HepG2 (cell line): ENCODE measurements around the gene WDR54. TPM values are rescaled to one million over a fixed set of nuclear protein-coding genes. Genes with fewer than 3 reads are reported as not detected.
A peak's percentile ranks its signal among the peaks of the same experiment; 100 is the strongest.

Source experiments
- BRD4 ChIP-seq: sonication (generic); formaldehyde crosslinking; IDR thresholded peaks from 2 replicates; pipeline ENCODE4 v1.4.0; 2020; ENCODE audit warnings: missing genetic modification reagents
- FOXC1 ChIP-seq: sonication (generic); formaldehyde crosslinking; IDR thresholded peaks from 2 replicates; pipeline ENCODE4 v1.8.0; 2022; ENCODE audit warnings: mild to moderate bottlenecking, missing genetic modification reagents, borderline replicate concordance
- HINFP ChIP-seq: sonication (generic); formaldehyde crosslinking; IDR thresholded peaks from 2 replicates; pipeline ENCODE4 v1.4.0; 2020; ENCODE audit warnings: low read depth, mild to moderate bottlenecking, missing genetic modification reagents
- HNF1A ChIP-seq, 2 experiments: sonication (generic) in 1 of 2; formaldehyde crosslinking in 1 of 2; IDR thresholded peaks; 2 replicates each; pipeline versions ENCODE4 v1.4.0 to v1.6.1; 2016 to 2020; ENCODE audit warnings: borderline replicate concordance in 1 of 2, low read depth in 1 of 2, mild to moderate bottlenecking in 1 of 2, missing genetic modification reagents in 1 of 2
- MIXL1 ChIP-seq: IDR thresholded peaks from 2 replicates; pipeline ENCODE4 v1.6.1; 2016
- MXI1 ChIP-seq: IDR thresholded peaks from 3 replicates; pipeline ENCODE4 v1.6.1; 2012; ENCODE audit warnings: low read depth, low read length, inconsistent platforms, borderline replicate concordance
- NFIB ChIP-seq: sonication (generic); formaldehyde crosslinking; IDR thresholded peaks from 2 replicates; pipeline ENCODE4 v1.9.0; 2021; ENCODE audit warnings: missing genetic modification reagents, mild to moderate bottlenecking, borderline replicate concordance
- PITX1 ChIP-seq: sonication (generic); formaldehyde crosslinking; IDR thresholded peaks from 2 replicates; pipeline ENCODE4 v1.5.1; 2020; ENCODE audit warnings: mild to moderate bottlenecking, missing genetic modification reagents
- TCF7 ChIP-seq: sonication (generic); IDR thresholded peaks from 2 replicates; pipeline ENCODE4 v1.6.1; 2016; ENCODE audit warnings: antibody characterized with exemption, low read depth
- TFE3 ChIP-seq: IDR thresholded peaks from 2 replicates; pipeline ENCODE4 v1.6.1; 2016
- YY1 ChIP-seq: IDR thresholded peaks from 2 replicates; pipeline ENCODE4 v1.6.1; 2011; ENCODE audit warnings: low read length, low read depth, moderate library complexity, mild to moderate bottlenecking; ENCODE audit not compliant: insufficient read depth, insufficient replicate concordance
- ZFP90 ChIP-seq: sonication (generic); formaldehyde crosslinking; IDR thresholded peaks from 2 replicates; pipeline ENCODE4 v1.8.0; 2022; ENCODE audit warnings: missing genetic modification reagents, mild to moderate bottlenecking, inconsistent platforms, borderline replicate concordance
- ZNF784 ChIP-seq: sonication (generic); formaldehyde crosslinking; IDR thresholded peaks from 2 replicates; pipeline ENCODE4 v1.5.1; 2020; ENCODE audit warnings: missing genetic modification reagents, mild to moderate bottlenecking, borderline replicate concordance
- ZSCAN29 ChIP-seq: sonication (generic); formaldehyde crosslinking; conservative IDR thresholded peaks from 2 replicates; pipeline ENCODE4 v1.4.0; 2020; ENCODE audit warnings: mild to moderate bottlenecking, missing genetic modification reagents
- polyA plus RNA-seq, 8 experiments: library from polyadenylated mRNA; depleted of rRNA in 3 of 8; stranded (reverse) in 7 of 8; unstranded in 1 of 8; fragments of >200 nt; fragmentation: Illumina TruSeq in 4 of 8; extraction: Trizol in 4 of 8; gene quantifications; 2 replicates each; pipeline versions ENCODE4 v1.2.1 to v1.2.3, GENCODE V29; 2011 to 2016; ENCODE audit warnings: low read depth in 4 of 8, missing spikeins in 1 of 8, mixed read lengths in 1 of 8; ENCODE audit not compliant: insufficient read depth in 1 of 8
- total RNA-seq, 5 experiments: library from RNA; depleted of rRNA; stranded (reverse); fragments of >200 nt; fragmentation: Illumina TruSeq; extraction: Trizol; gene quantifications; 2 replicates each; pipeline ENCODE4 v1.2.3, GENCODE V29; 2016; ENCODE audit warnings: low read depth in 1 of 5
- TF ChIP-seq, protein P1 (sequence below): IDR thresholded peaks from 2 replicates; pipeline ENCODE4 v1.6.1; 2016; ENCODE audit warnings: low read depth

The WDR54 gene
- total and polyA plus RNA-seq, 2 of the 13 experiments (the other 11 are each of a cell fraction or from before 2014, with no cell fraction given), result 2.0 to 17.3 TPM

DNA sequence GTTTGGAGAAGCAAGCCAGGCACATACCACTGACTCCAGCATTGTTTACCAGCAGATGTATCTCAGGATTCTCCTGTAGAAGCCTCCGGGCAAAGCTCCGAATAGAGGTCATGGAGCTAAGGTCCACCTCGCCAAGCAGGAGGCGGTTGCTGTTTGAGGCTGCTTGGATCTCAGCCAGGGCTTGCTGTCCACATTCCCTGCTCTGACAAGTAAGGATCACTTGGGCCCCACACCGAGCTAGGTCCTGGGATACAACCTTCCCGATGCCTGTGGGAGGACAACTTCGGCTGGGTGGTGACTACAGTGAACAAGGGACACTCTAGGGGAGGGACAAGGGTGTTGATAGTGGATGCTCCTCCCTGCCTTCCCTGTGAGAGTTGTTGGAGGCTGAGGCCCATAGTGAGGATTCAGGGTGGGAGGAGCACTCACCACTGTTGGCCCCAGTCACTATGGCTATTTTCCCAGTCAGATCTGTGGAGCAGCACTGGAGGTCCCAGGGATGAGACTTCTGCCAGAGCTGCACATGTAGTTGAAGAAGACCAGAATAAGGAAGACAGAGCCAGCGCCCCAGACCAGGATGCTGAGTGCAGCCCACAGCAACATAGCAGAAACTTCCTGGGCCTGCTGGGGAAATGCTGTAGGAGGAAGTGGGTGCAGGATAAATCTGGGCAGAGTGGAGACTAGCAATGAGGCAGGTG is 8.4 kb upstream of the WDR54 start (continued):
- TF ChIP-seq YY1 (peak; percentile 28), BRD4 (CRISPR knock-in tag) (no peak), TFE3 (peak; percentile 13; the same call in 1 of the 2 replicates), MXI1 (no peak; the same call in 2 of the 3 replicates), NFIB (CRISPR knock-in tag) (0 out of 2 replicates have a peak, but pooled peaks have one; percentile 35), TCF7 (peak; percentile 51; the same call in 1 of the 2 replicates), ZFP90 (CRISPR knock-in tag) (no peak), ZSCAN29 (CRISPR knock-in tag) (peak; percentile 96), PITX1 (CRISPR knock-in tag) (0 out of 2 replicates have a peak, but pooled peaks have one; percentile 42), HNF1A (IDR thresholded peaks at IDR 0.05; ENCODE audit: low read depth) (peak; percentile 8; the same call in 1 of the 2 replicates), HNF1A (CRISPR knock-in tag; IDR thresholded peaks at IDR 0.05; ENCODE audit: borderline replicate concordance) (no peak), ZNF784 (0 out of 2 replicates have a peak, but pooled peaks have one; percentile 32), FOXC1 (CRISPR knock-in tag) (peak; percentile 45; the same call in 1 of the 2 replicates), MIXL1 (CRISPR knock-in tag) (0 out of 2 replicates have a peak, but pooled peaks have one; percentile 28), HINFP (CRISPR knock-in tag) (no peak)
- TF ChIP-seq, protein P1, sequence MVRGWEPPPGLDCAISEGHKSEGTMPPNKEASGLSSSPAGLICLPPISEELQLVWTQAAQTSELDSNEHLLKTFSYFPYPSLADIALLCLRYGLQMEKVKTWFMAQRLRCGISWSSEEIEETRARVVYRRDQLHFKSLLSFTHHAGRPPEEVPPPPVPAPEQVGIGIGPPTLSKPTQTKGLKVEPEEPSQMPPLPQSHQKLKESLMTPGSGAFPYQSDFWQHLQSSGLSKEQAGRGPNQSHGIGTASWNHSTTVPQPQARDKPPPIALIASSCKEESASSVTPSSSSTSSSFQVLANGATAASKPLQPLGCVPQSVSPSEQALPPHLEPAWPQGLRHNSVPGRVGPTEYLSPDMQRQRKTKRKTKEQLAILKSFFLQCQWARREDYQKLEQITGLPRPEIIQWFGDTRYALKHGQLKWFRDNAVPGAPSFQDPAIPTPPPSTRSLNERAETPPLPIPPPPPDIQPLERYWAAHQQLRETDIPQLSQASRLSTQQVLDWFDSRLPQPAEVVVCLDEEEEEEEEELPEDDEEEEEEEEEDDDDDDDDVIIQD (CRISPR knock-in tag), result no peak
